ENCODE measurements around the gene ROBO2. TPM values are rescaled to one million over a fixed set of nuclear protein-coding genes. Genes with fewer than 3 reads are reported as not detected.

The ROBO2 gene
- total and polyA plus RNA-seq, 10 of the 15 experiments (the other 5 are each of a cell fraction or from before 2014, with no cell fraction given), result 0.22 to 2.5 (median 0.81) TPM

DNA sequence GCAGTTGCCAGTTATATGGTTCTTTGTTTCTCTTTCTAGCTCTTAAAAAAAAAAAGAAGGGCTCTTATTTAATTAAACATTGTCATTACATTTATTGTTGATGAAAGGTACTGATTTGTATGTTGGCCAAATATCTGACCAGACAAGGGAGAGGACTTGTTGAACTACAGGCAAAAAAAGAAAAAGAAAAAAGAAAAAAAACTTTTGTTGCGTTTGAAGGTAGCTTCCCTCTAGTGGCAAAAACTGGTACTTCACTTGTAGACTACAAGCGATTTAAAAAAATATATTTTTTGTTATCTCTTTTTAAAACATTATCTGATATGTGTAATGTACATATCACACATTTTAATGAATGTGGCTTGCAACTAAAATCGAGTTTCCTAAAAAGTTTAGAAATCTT, 280.6 kb downstream of the ROBO2 start (continued):
- TF ChIP-seq, protein P1, sequence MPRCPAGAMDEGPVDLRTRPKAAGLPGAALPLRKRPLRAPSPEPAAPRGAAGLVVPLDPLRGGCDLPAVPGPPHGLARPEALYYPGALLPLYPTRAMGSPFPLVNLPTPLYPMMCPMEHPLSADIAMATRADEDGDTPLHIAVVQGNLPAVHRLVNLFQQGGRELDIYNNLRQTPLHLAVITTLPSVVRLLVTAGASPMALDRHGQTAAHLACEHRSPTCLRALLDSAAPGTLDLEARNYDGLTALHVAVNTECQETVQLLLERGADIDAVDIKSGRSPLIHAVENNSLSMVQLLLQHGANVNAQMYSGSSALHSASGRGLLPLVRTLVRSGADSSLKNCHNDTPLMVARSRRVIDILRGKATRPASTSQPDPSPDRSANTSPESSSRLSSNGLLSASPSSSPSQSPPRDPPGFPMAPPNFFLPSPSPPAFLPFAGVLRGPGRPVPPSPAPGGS (IDR thresholded peaks at IDR 0.05; ENCODE audit: borderline replicate concordance, insufficient read depth, low read depth, low read length, poor library complexity, severe bottlenecking), result no peak
- TF ChIP-seq BRCA1 (IDR thresholded peaks at IDR 0.05; ENCODE audit: low read depth, low read length) (no peak), MEF2A (IDR thresholded peaks at IDR 0.05; ENCODE audit: insufficient read depth, low read depth, low read length) (no peak)

DNA sequence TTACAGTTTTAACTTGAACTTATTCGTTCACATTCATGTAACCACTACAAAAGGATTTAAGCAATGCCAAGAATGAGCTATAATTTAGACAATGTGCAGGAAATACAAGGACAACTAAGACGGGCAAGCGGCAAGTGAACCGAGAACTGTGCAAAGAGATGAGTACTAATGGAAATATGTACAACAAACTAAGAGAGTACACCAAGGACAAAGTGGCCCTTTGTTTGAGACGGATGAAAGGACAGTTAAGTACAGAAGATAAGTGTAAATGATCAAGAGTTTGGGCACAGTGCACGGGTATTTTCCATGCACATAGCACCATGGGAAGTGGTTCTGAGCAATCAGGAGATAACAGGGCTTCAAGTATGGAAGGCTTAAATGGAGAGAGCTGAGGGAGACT, 281.7 kb downstream of the ROBO2 start:
- H2AFZ ChIP-seq (ENCODE audit: control insufficient read depth, low read depth, low read length), result no peak overlapping the region
- DNase-seq (ENCODE audit: low read depth, low spot score) (no peak), ATAC-seq (no peak), FAIRE-seq (no peak)
- no peak overlapping the region for H3K4me2 ChIP-seq (ENCODE audit: control insufficient read depth, insufficient read depth)
- no peak overlapping the region for H3K4me3 ChIP-seq
- no peaks in the 10 kb centered on the region for H3K79me2 ChIP-seq (ENCODE audit: control insufficient read depth, insufficient read depth, low read length)
- ChIA-PET RAD21 (ENCODE audit: unreplicated experiment) (no interaction called here), CTCF (interaction anchor here (0.9 to 3.8 kb wide), 7 partner anchors 8 to 642 kb away, joined by 3 to 20 read pairs (median 4); no protein-coding TSS in a partner anchor), SMC1A (ENCODE audit: uncharacterized antibody, unreplicated experiment) (interaction anchor here (1.5 kb wide), 1 partner anchor 16 kb away, joined by 3 read pairs; no protein-coding TSS in a partner anchor), POLR2A (no interaction called here)
- H3K4me1 ChIP-seq (ENCODE audit: control insufficient read depth, insufficient read depth, low read length), result no peaks in the 10 kb centered on the region
- intact Hi-C loops (cut with micrococcal nuclease; ENCODE audit: unreplicated experiment) (no loop called here), in situ Hi-C loops (cut with MboI) (no loop called here)
- H3K36me3 ChIP-seq (ENCODE audit: control insufficient read depth in 2 of 2, insufficient read depth in 2 of 2, low read length in 1 of 2), result no peaks in the 10 kb centered on the region
- H3K9ac ChIP-seq (ENCODE audit: control insufficient read depth, insufficient read depth, low read length), result no peak overlapping the region
- H3K27ac ChIP-seq (ENCODE audit: control insufficient read depth, insufficient read depth), result no peak overlapping the region
- no peaks in the 10 kb centered on the region for H3K27me3 ChIP-seq (replicated peaks in 1 of 2; ENCODE audit: control insufficient read depth in 2 of 2, insufficient read depth in 2 of 2, low read length in 1 of 2)
- BruUV-seq (replicated peaks), result no TSS peak
- no peaks in the 10 kb centered on the region for H3K9me3 ChIP-seq (replicated peaks; ENCODE audit: control insufficient read depth, insufficient read depth, low read length)
- 41% methylated on average over 6 of the region's 6 CpGs for WGBS (ENCODE audit: insufficient coverage, insufficient replicate concordance, low lambda C conversion rate, missing lambda C conversion rate)
- no peaks in the 10 kb centered on the region for H4K20me1 ChIP-seq (ENCODE audit: control insufficient read depth, insufficient read depth)
- TF ChIP-seq ZBED1 (IDR thresholded peaks at IDR 0.05; ENCODE audit: borderline replicate concordance) (no peak), RCOR1 (conservative IDR thresholded peaks at IDR 0.05; ENCODE audit: low read depth, low read length) (no peak), NR2C2 (IDR thresholded peaks at IDR 0.05; ENCODE audit: borderline replicate concordance, control insufficient read depth, insufficient read length, low read depth) (no peak), ZSCAN29 (IDR thresholded peaks at IDR 0.05) (no peak), RUNX3 (IDR thresholded peaks at IDR 0.05; ENCODE audit: low read length) (no peak), MYC (IDR thresholded peaks at IDR 0.05; ENCODE audit: insufficient read depth, insufficient read length, insufficient replicate concordance, low read length, severe bottlenecking) (no peak)
- TF ChIP-seq, protein P2, sequence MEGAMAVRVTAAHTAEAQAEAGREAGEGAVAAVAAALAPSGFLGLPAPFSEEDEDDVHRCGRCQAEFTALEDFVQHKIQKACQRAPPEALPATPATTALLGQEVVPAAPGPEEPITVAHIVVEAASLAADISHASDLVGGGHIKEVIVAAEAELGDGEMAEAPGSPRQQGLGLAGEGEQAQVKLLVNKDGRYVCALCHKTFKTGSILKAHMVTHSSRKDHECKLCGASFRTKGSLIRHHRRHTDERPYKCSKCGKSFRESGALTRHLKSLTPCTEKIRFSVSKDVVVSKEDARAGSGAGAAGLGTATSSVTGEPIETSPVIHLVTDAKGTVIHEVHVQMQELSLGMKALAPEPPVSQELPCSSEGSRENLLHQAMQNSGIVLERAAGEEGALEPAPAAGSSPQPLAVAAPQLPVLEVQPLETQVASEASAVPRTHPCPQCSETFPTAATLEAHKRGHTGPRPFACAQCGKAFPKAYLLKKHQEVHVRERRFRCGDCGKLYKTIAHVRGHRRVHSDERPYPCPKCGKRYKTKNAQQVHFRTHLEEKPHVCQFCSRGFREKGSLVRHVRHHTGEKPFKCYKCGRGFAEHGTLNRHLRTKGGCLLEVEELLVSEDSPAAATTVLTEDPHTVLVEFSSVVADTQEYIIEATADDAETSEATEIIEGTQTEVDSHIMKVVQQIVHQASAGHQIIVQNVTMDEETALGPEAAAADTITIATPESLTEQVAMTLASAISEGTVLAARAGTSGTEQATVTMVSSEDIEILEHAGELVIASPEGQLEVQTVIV (IDR thresholded peaks at IDR 0.05; ENCODE audit: borderline replicate concordance, partially characterized antibody), result no peak
- TF ChIP-seq, protein P3, sequence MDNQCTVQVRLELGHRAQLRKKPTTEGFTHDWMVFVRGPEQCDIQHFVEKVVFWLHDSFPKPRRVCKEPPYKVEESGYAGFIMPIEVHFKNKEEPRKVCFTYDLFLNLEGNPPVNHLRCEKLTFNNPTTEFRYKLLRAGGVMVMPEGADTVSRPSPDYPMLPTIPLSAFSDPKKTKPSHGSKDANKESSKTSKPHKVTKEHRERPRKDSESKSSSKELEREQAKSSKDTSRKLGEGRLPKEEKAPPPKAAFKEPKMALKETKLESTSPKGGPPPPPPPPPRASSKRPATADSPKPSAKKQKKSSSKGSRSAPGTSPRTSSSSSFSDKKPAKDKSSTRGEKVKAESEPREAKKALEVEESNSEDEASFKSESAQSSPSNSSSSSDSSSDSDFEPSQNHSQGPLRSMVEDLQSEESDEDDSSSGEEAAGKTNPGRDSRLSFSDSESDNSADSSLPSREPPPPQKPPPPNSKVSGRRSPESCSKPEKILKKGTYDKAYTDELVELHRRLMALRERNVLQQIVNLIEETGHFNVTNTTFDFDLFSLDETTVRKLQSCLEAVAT (IDR thresholded peaks at IDR 0.05), result no peak
- TF ChIP-seq, protein P4, sequence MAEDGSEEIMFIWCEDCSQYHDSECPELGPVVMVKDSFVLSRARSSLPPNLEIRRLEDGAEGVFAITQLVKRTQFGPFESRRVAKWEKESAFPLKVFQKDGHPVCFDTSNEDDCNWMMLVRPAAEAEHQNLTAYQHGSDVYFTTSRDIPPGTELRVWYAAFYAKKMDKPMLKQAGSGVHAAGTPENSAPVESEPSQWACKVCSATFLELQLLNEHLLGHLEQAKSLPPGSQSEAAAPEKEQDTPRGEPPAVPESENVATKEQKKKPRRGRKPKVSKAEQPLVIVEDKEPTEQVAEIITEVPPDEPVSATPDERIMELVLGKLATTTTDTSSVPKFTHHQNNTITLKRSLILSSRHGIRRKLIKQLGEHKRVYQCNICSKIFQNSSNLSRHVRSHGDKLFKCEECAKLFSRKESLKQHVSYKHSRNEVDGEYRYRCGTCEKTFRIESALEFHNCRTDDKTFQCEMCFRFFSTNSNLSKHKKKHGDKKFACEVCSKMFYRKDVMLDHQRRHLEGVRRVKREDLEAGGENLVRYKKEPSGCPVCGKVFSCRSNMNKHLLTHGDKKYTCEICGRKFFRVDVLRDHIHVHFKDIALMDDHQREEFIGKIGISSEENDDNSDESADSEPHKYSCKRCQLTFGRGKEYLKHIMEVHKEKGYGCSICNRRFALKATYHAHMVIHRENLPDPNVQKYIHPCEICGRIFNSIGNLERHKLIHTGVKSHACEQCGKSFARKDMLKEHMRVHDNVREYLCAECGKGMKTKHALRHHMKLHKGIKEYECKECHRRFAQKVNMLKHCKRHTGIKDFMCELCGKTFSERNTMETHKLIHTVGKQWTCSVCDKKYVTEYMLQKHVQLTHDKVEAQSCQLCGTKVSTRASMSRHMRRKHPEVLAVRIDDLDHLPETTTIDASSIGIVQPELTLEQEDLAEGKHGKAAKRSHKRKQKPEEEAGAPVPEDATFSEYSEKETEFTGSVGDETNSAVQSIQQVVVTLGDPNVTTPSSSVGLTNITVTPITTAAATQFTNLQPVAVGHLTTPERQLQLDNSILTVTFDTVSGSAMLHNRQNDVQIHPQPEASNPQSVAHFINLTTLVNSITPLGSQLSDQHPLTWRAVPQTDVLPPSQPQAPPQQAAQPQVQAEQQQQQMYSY (CRISPR knock-in tag; IDR thresholded peaks at IDR 0.05), result no peak

Data from GM12878 (cell line).